Coronary artery (tissue), 2 donors: Measurements from ENCODE around the gene SAMD9.

Source experiments
- DNase-seq: peaks from one replicate; pipeline ENCODE4 v3.0.0-alpha.2; 2017; ENCODE audit warnings: low spot score
- H3K27ac ChIP-seq, 2 donors: fragments of 200-600 bp; sonication (generic); one replicate each; pipeline ENCODE4 v1.5.1; 2016 to 2019
- H3K4me3 ChIP-seq: fragments of 200-600 bp; sonication (generic); 2 replicates; pipeline ENCODE4 v1.5.1; 2016; ENCODE audit warnings: mild to moderate bottlenecking, moderate library complexity
- CTCF ChIP-seq: fragments of 200-600 bp; sonication (generic); IDR thresholded peaks from one replicate; pipeline ENCODE4 v1.5.1; 2019; ENCODE audit warnings: antibody characterized with exemption

Gene SAMD9

DNA sequence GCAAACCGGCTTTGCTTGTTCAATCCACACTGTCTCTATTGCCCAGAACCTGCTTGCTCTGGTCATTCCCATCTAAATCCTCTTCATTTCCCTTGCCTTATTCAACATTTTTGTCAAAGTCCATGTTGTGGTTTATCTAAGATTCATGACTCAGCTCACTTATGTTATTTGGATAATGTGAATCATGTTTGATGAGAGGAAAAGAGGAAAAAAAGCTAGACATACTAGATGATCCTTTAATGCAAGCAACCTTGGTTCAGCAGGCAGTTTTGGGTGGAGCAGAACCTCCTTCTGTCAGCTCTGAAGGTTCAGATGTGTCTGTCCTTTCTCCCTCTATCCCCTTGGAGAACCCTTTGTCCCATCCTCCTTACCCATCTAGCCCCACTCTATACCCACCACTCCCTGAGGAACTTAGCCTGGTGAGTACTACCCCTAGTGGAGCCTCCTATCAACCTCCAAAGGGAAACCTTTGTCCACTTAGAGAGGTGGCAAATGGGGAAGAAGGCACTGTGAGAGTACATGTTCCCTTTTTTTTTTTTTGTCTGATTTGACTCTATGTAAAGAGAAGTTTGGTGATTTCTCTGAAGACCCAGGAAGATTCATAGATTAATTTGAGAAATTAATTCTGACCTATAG, 32.5 kb upstream of the SAMD9 start:
- TF ChIP-seq CTCF = no peak
- Histone ChIP-seq H3K4me3 (no peak overlapping the region), H3K27ac (no peak overlapping the region)
- no peak for DNase-seq

DNA sequence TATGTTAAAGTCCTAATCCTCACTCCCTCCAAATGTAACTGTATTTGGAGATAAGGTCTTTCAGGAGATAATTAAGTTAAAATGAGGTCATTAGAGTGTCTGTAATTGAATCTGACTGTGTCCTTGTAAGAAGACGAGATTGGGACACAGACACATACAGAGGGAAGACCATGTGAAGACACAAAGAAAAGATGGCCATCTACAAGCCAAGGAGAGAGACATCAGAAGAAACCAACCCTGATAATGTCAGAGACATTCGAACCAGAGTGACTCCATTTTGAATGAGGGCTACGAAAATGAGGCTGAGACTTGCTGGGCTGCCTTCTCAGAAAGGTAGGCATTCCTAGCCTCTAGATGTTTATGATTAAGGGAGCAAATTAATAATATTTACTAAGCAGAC, 30.9 kb upstream of the SAMD9 start:
- peak overlapping the region; percentile 73 for H3K4me3 ChIP-seq
- no peak for DNase-seq
- H3K27ac ChIP-seq = peak overlapping the region in 1 of 2 donors; percentile 30
- TF ChIP-seq CTCF = no peak

- Histone ChIP-seq H3K4me3 (peak within 1 kb of the TSS; percentile 73), H3K27ac (peak within 1 kb of the TSS; percentile 30 to 34)
- no peak for DNase-seq
- no peak for TF ChIP-seq CTCF
Observed at GRCh38 chr7:93148144-93148543, 30.4 kb upstream of the SAMD9 start, which contains the start of gene SAMD9L. SAMD9L (minus strand) TSS chr7:93148385; CDS start chr7:93135971, 12,414 bp downstream.

GRCh38 chr7:93147363-93147762, 29.6 kb upstream of the SAMD9 start:
- no peak for TF ChIP-seq CTCF
- H3K4me3 ChIP-seq = peak overlapping the region; percentile 73

GRCh38 chr7:93146472-93147141, 28.8 kb upstream of the SAMD9 start:
- Histone ChIP-seq H3K27ac (peak overlapping the region; percentile 19 to 30), H3K4me3 (peak overlapping the region; percentile 73)
- DNase-seq = no peak
- no peak for TF ChIP-seq CTCF

More at GRCh38 chr7:93147363-93147762, 29.6 kb upstream of the SAMD9 start:
- peak overlapping the region; percentile 19 to 30 for H3K27ac ChIP-seq
- no peak for DNase-seq

- Histone ChIP-seq H3K4me3 (peak overlapping the region; percentile 73), H3K27ac (peak overlapping the region in 1 of 2 donors; percentile 35)
- no peak for DNase-seq
- no peak for TF ChIP-seq CTCF
Observed at GRCh38 chr7:93146036-93146435, 28.3 kb upstream of the SAMD9 start.

DNA sequence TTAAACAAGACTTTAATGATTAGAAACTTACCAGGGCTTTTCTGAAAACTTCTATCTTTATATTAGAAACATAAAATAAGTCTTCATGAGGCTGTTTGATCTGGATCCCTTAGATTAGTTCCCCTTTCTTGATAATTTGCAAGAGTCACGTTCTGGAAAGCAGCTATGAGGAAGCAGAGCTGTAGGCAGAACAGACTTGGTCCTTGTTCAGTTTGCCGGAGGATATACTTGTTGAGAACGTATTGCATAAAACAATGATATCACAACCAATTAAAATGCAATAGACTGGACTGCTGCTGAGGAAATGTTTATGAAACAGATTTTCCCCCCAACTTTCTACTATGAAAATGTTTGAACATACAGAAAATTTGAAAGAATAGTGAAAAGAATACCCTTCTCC, 27.6 kb upstream of the SAMD9 start:
- H3K4me3 ChIP-seq = no peak overlapping the region
- no peak overlapping the region for H3K27ac ChIP-seq
- DNase-seq = no peak
- no peak for TF ChIP-seq CTCF
